MM.1S (cell line): ENCODE data around the gene GORASP1.

Experiments used
- DNase-seq: peaks from one replicate; pipeline ENCODE4 v3.0.0-alpha.2; 2015
- H2AFZ ChIP-seq: fragments of 300-600 bp; sonication (generic); 2 replicates; pipeline ENCODE4 v1.6.0; 2016; ENCODE audit warnings: antibody characterized with exemption, low read length
- H3F3A ChIP-seq: fragments of 300-600 bp; sonication (generic); 2 replicates; pipeline ENCODE4 v1.6.1; 2016; ENCODE audit warnings: mild to moderate bottlenecking, antibody characterized with exemption, low read length, moderate library complexity, mixed read lengths; ENCODE audit not compliant: insufficient read depth
- H3K27ac ChIP-seq: fragments of 300-600 bp; sonication (generic); 2 replicates; pipeline ENCODE4 v1.5.1; 2016; ENCODE audit warnings: mild to moderate bottlenecking, low read length
- H3K27me3 ChIP-seq: fragments of 300-600 bp; sonication (generic); replicated peaks from 2 replicates; pipeline ENCODE4 v1.6.0; 2016; ENCODE audit warnings: low read length; ENCODE audit not compliant: insufficient read depth
- H3K36me3 ChIP-seq: fragments of 300-600 bp; sonication (generic); replicated peaks from 2 replicates; pipeline ENCODE4 v1.6.1; 2016; ENCODE audit warnings: mild to moderate bottlenecking, low read length, mixed read lengths; ENCODE audit not compliant: insufficient read depth
- H3K4me1 ChIP-seq: fragments of 300-600 bp; sonication (generic); 2 replicates; pipeline ENCODE4 v1.6.1; 2016; ENCODE audit warnings: low read length, mixed read lengths
- H3K4me2 ChIP-seq: fragments of 300-600 bp; sonication (generic); 2 replicates; pipeline ENCODE4 v1.6.0; 2016; ENCODE audit warnings: low read depth, low read length
- H3K4me3 ChIP-seq: fragments of 300-600 bp; sonication (generic); 2 replicates; pipeline ENCODE4 v1.5.1; 2016; ENCODE audit warnings: low read length, mixed read lengths
- H3K79me2 ChIP-seq: fragments of 300-600 bp; sonication (generic); 2 replicates; pipeline ENCODE4 v1.6.1; 2016; ENCODE audit warnings: mixed run types, low read length, mixed read lengths
- H3K9ac ChIP-seq: fragments of 300-600 bp; sonication (generic); 2 replicates; pipeline ENCODE4 v1.6.1; 2016; ENCODE audit warnings: low read length, mixed read lengths
- H3K9me2 ChIP-seq: fragments of 300-600 bp; sonication (generic); replicated peaks from 2 replicates; pipeline ENCODE4 v1.6.1; 2016; ENCODE audit warnings: mild to moderate bottlenecking, low read length, mixed read lengths; ENCODE audit not compliant: insufficient read depth
- H3K9me3 ChIP-seq: fragments of 300-600 bp; sonication (generic); replicated peaks from 2 replicates; pipeline ENCODE4 v1.6.1; 2016; ENCODE audit warnings: mild to moderate bottlenecking, low read length, mixed read lengths; ENCODE audit not compliant: insufficient read depth
- H4K20me1 ChIP-seq: fragments of 300-600 bp; sonication (generic); 2 replicates; pipeline ENCODE4 v1.6.1; 2016; ENCODE audit warnings: mild to moderate bottlenecking, low read length, moderate library complexity, mixed read lengths; ENCODE audit not compliant: insufficient read depth
- CTCF ChIP-seq: fragments of 300-600 bp; sonication (generic); IDR thresholded peaks from 2 replicates; pipeline ENCODE4 v1.5.1; 2016; ENCODE audit warnings: antibody characterized with exemption, low read length, mixed read lengths
- EZH2 ChIP-seq: fragments of 300-600 bp; sonication (generic); optimal IDR thresholded peaks from 2 replicates; pipeline ENCODE3; 2017; ENCODE audit warnings: low read depth, mild to moderate bottlenecking, antibody characterized with exemption, low read length, mixed read lengths
- EZH2phosphoT487 ChIP-seq: fragments of 300-600 bp; sonication (generic); IDR thresholded peaks from 2 replicates; pipeline ENCODE4 v1.6.1; 2018; ENCODE audit warnings: antibody characterized with exemption, low read length

The GORASP1 gene

DNA sequence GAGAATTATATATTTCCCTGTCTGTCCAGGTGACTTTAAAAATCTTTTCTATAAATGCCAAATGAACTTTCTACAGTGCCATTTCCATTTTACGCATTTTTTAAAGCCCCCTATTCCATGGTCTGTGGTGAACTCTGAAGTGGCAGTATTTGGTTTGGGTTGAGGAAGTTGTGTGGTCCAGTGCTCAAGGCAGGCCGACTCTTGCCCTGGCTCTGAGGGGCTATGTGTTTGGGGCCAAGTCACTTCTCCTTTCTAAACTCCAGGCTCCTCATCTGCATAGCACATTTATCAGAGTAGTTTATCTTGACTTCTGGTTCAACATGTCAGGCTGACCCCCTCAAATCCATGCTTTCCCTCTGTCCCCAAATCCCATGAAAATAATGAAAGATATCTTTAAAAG is 14.2 kb upstream of the GORASP1 start:
- DNase-seq: no peak
- H3F3A ChIP-seq: peaks cover 5% of the 10 kb centered on the region; the same call in 1 of the 2 replicates
- no peak overlapping the region for H3K4me2 ChIP-seq
- H3K27me3 ChIP-seq: no peaks in the 10 kb centered on the region
- H3K4me3 ChIP-seq: no peak overlapping the region
- no peaks in the 10 kb centered on the region for H3K9me2 ChIP-seq
- no peak overlapping the region for H3K9ac ChIP-seq
- no peaks in the 10 kb centered on the region for H3K9me3 ChIP-seq
- no peaks in the 10 kb centered on the region for H3K36me3 ChIP-seq
- H2AFZ ChIP-seq: no peak overlapping the region
- peaks cover 25% of the 10 kb centered on the region for H3K4me1 ChIP-seq
- no peaks in the 10 kb centered on the region for H4K20me1 ChIP-seq
- TF ChIP-seq EZH2 (no peak), CTCF (no peak), EZH2phosphoT487 (no peak)
- no peak overlapping the region for H3K27ac ChIP-seq
- H3K79me2 ChIP-seq: no peaks in the 10 kb centered on the region

DNA sequence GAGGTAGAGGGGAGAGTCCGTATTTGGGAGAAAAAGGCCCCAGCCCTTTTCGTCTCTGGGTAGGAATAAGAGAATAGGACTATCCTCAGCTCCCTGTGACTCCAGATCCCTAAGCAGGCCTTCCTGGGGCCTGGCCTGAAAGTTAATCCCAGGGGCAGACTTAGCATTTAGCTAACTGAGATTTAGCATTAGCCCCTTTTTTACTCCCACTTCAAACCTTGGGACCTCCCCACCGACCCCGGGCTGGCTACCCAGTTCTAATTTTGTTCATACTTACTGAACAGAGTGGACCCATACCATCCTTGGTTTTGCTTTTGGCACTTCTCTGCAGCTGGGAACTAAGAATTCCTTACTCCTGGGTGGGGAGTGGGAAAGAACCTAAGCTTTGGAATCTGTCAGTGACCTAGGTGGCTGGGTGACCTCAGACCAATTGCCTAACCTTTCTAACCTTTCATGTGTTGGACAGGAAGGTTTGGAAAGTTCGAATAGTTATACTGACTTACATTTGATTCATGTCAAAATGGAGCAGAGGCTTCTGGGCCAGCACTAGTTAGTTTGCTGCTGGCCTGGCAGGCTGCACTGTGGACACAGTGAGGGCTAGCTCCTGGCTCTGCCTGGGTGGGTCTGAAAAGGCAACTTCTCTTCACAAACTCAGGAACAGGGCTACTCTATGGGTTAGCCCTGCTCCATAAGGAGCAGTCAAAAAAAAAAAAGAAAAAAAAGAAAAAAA is 11.7 kb upstream of the GORASP1 start:
- Histone ChIP-seq H3K36me3 (no peaks in the 10 kb centered on the region), H3K4me2 (peak overlapping the region; percentile 54), H3K9me3 (no peaks in the 10 kb centered on the region), H4K20me1 (no peaks in the 10 kb centered on the region), H3K9me2 (no peaks in the 10 kb centered on the region), H3K27ac (peak overlapping the region; percentile 43; the same call in 1 of the 2 replicates), H3K79me2 (no peaks in the 10 kb centered on the region), H3K4me3 (no peak overlapping the region), H3F3A (peaks cover 5% of the 10 kb centered on the region; the same call in 1 of the 2 replicates), H3K4me1 (peaks cover 25% of the 10 kb centered on the region), H3K9ac (no peak overlapping the region), H2AFZ (no peak overlapping the region), H3K27me3 (no peaks in the 10 kb centered on the region)
- TF ChIP-seq EZH2 (no peak), CTCF (no peak), EZH2phosphoT487 (no peak)
- no peak for DNase-seq

DNA sequence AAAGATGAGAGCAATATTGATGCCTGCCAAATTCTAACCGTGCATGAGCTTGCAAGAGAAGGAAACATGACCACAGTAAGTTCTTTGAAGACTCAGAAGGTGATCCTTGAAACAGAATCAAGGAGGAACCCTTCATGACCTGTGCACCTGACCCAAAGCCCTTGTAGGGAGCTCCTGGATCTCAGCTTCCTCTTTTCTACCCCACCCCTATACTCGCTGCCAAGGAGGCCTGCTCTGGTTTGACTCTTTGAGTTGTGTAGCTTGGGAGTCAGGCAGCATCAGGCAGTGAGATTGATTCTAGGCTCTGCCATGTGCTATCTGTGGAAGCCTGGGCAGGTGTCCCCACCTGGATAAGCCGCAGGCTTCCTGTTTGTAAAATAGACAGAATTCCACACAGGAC is 10.7 kb upstream of the GORASP1 start:
- H3K9me3 ChIP-seq: no peaks in the 10 kb centered on the region
- TF ChIP-seq EZH2phosphoT487 (no peak), CTCF (no peak), EZH2 (no peak)

More for the DNA sequence above, 10.7 kb upstream of the GORASP1 start:
- H3F3A ChIP-seq: peaks cover 5% of the 10 kb centered on the region; the same call in 1 of the 2 replicates
- no peak for DNase-seq
- no peaks in the 10 kb centered on the region for H3K9me2 ChIP-seq
- no peak overlapping the region for H3K4me3 ChIP-seq
- no peaks in the 10 kb centered on the region for H3K27me3 ChIP-seq
- H3K27ac ChIP-seq: peak overlapping the region; percentile 43; the same call in 1 of the 2 replicates
- no peaks in the 10 kb centered on the region for H3K79me2 ChIP-seq
- H3K9ac ChIP-seq: no peak overlapping the region
- peaks cover 25% of the 10 kb centered on the region for H3K4me1 ChIP-seq
- H3K36me3 ChIP-seq: no peaks in the 10 kb centered on the region
- no peaks in the 10 kb centered on the region for H4K20me1 ChIP-seq
- peak overlapping the region; percentile 4; the same call in 1 of the 2 replicates for H2AFZ ChIP-seq
- peak overlapping the region; percentile 54 for H3K4me2 ChIP-seq
